ENCODE results near the gene MBD1.
"Not testable (repeated sequence)": the region's sequence is repeated elsewhere in the genome, so short reads cannot be mapped to it uniquely, and the experiment has no call there.

The MBD1 gene

GRCh38 chr18:50274044-50274442 is 7.3 kb downstream of the MBD1 start:
- Histone ChIP-seq H3K4me3 (ENCODE audit: low read depth in 1 of 2, low read length in 2 of 2) (no peak overlapping the region), H3K27ac (ENCODE audit: low read depth, low read length) (no peak overlapping the region), H3K9ac (ENCODE audit: low read depth in 1 of 2, low read length in 2 of 2) (no peak overlapping the region), H3K4me1 (ENCODE audit: control insufficient read depth in 1 of 2, insufficient read depth in 2 of 2, low read length in 2 of 2) (peaks cover 0 to 2% of the 10 kb centered on the region in 2 donors), H3K9me3 (ENCODE audit: control insufficient read depth in 1 of 2, low read length in 2 of 2) (no peaks in the 10 kb centered on the region), H3K27me3 (ENCODE audit: control insufficient read depth in 1 of 2, insufficient read depth in 2 of 2, low read length in 2 of 2) (no peaks in the 10 kb centered on the region), H3K36me3 (ENCODE audit: control insufficient read depth in 1 of 2, insufficient read depth in 2 of 2, low read length in 2 of 2) (peaks cover 55 to 88% of the 10 kb centered on the region in 2 donors)

GRCh38 chr18:50273203-50274043 is 7.9 kb downstream of the MBD1 start:
- Histone ChIP-seq H3K9ac (ENCODE audit: low read depth in 1 of 2, low read length in 2 of 2) (no peak overlapping the region), H3K4me1 (ENCODE audit: control insufficient read depth in 1 of 2, insufficient read depth in 2 of 2, low read length in 2 of 2) (no peaks in the 10 kb centered on the region), H3K27ac (ENCODE audit: low read depth, low read length) (no peak overlapping the region), H3K27me3 (ENCODE audit: control insufficient read depth in 1 of 2, insufficient read depth in 2 of 2, low read length in 2 of 2) (no peaks in the 10 kb centered on the region), H3K36me3 (ENCODE audit: control insufficient read depth in 1 of 2, insufficient read depth in 2 of 2, low read length in 2 of 2) (peaks cover 57 to 85% of the 10 kb centered on the region in 2 donors), H3K9me3 (ENCODE audit: control insufficient read depth in 1 of 2, low read length in 2 of 2) (no peaks in the 10 kb centered on the region), H3K4me3 (ENCODE audit: low read depth in 1 of 2, low read length in 2 of 2) (no peak overlapping the region)

- Histone ChIP-seq H3K36me3 (ENCODE audit: control insufficient read depth in 1 of 2, insufficient read depth in 2 of 2, low read length in 2 of 2) (peaks cover 57 to 81% of the 10 kb centered on the region in 2 donors), H3K27ac (ENCODE audit: low read depth, low read length) (no peak overlapping the region), H3K4me3 (ENCODE audit: low read depth in 1 of 2, low read length in 2 of 2) (no peak overlapping the region), H3K9ac (ENCODE audit: low read depth in 1 of 2, low read length in 2 of 2) (no peak overlapping the region), H3K9me3 (ENCODE audit: control insufficient read depth in 1 of 2, low read length in 2 of 2) (no peaks in the 10 kb centered on the region), H3K4me1 (ENCODE audit: control insufficient read depth in 1 of 2, insufficient read depth in 2 of 2, low read length in 2 of 2) (peaks cover 1 to 5% of the 10 kb centered on the region in 2 donors), H3K27me3 (ENCODE audit: control insufficient read depth in 1 of 2, insufficient read depth in 2 of 2, low read length in 2 of 2) (no peaks in the 10 kb centered on the region)
These were observed 8.8 kb downstream of the MBD1 start for GRCh38 chr18:50272568-50272967.

GRCh38 chr18:50268022-50268747 is 13.1 kb downstream of the MBD1 start:
- H3K9me3 ChIP-seq (ENCODE audit: control insufficient read depth in 1 of 2, low read length in 2 of 2) = no peaks in the 10 kb centered on the region
- peak overlapping the region; percentile 37 for H3K27ac ChIP-seq (ENCODE audit: low read depth, low read length)
- H3K9ac ChIP-seq (ENCODE audit: low read depth in 1 of 2, low read length in 2 of 2) = peak overlapping the region; percentile 57 to 67
- H3K4me1 ChIP-seq (ENCODE audit: control insufficient read depth in 1 of 2, insufficient read depth in 2 of 2, low read length in 2 of 2) = peaks cover 10 to 15% of the 10 kb centered on the region in 2 donors
- H3K4me3 ChIP-seq (ENCODE audit: low read depth in 1 of 2, low read length in 2 of 2) = peak overlapping the region; percentile 67 to 73
- H3K36me3 ChIP-seq (ENCODE audit: control insufficient read depth in 1 of 2, insufficient read depth in 2 of 2, low read length in 2 of 2) = peaks cover 21 to 41% of the 10 kb centered on the region in 2 donors
- no peaks in the 10 kb centered on the region for H3K27me3 ChIP-seq (ENCODE audit: control insufficient read depth in 1 of 2, insufficient read depth in 2 of 2, low read length in 2 of 2)

GRCh38 chr18:50266248-50266704 is 15.0 kb downstream of the MBD1 start, which contains the start of gene CFAP53:
Gene CFAP53 (minus strand): TSS chr18:50266495. CDS start chr18:50266404, 91 bp downstream.
- Histone ChIP-seq H3K27me3 (ENCODE audit: control insufficient read depth in 1 of 2, insufficient read depth in 2 of 2, low read length in 2 of 2) (no peaks in the 10 kb centered on the region), H3K9me3 (ENCODE audit: control insufficient read depth in 1 of 2, low read length in 2 of 2) (no peaks in the 10 kb centered on the region), H3K9ac (ENCODE audit: low read depth in 1 of 2, low read length in 2 of 2) (peak within 1 kb of the TSS; percentile 47 to 61), H3K36me3 (ENCODE audit: control insufficient read depth in 1 of 2, insufficient read depth in 2 of 2, low read length in 2 of 2) (peaks cover 9 to 22% of the 10 kb centered on the region in 2 donors), H3K4me3 (ENCODE audit: low read depth in 1 of 2, low read length in 2 of 2) (peak within 1 kb of the TSS; percentile 86 to 92), H3K4me1 (ENCODE audit: control insufficient read depth in 1 of 2, insufficient read depth in 2 of 2, low read length in 2 of 2) (peaks cover 10 to 15% of the 10 kb centered on the region in 2 donors), H3K27ac (ENCODE audit: low read depth, low read length) (no peak within 1 kb of the TSS)

GRCh38 chr18:50262977-50263376 is 18.3 kb downstream of the MBD1 start:
- Histone ChIP-seq H3K27me3 (ENCODE audit: control insufficient read depth in 1 of 2, insufficient read depth in 2 of 2, low read length in 2 of 2) (no peaks in the 10 kb centered on the region), H3K4me1 (ENCODE audit: control insufficient read depth in 1 of 2, insufficient read depth in 2 of 2, low read length in 2 of 2) (peaks cover 10 to 14% of the 10 kb centered on the region in 2 donors), H3K36me3 (ENCODE audit: control insufficient read depth in 1 of 2, insufficient read depth in 2 of 2, low read length in 2 of 2) (no peaks in the 10 kb centered on the region), H3K9me3 (ENCODE audit: control insufficient read depth in 1 of 2, low read length in 2 of 2) (no peaks in the 10 kb centered on the region), H3K27ac (ENCODE audit: low read depth, low read length) (no peak overlapping the region), H3K4me3 (ENCODE audit: low read depth in 1 of 2, low read length in 2 of 2) (no peak overlapping the region), H3K9ac (ENCODE audit: low read depth in 1 of 2, low read length in 2 of 2) (no peak overlapping the region)

- H3K4me1 ChIP-seq (ENCODE audit: control insufficient read depth in 1 of 2, insufficient read depth in 2 of 2, low read length in 2 of 2) = no peaks in the 10 kb centered on the region
- no peaks in the 10 kb centered on the region for H3K27me3 ChIP-seq (ENCODE audit: control insufficient read depth in 1 of 2, insufficient read depth in 2 of 2, low read length in 2 of 2)
- no peak overlapping the region for H3K9ac ChIP-seq (ENCODE audit: low read depth in 1 of 2, low read length in 2 of 2)
- no peak overlapping the region for H3K27ac ChIP-seq (ENCODE audit: low read depth, low read length)
- no peaks in the 10 kb centered on the region for H3K9me3 ChIP-seq (ENCODE audit: control insufficient read depth in 1 of 2, low read length in 2 of 2)
- no peak overlapping the region for H3K4me3 ChIP-seq (ENCODE audit: low read depth in 1 of 2, low read length in 2 of 2)
- no peaks in the 10 kb centered on the region for H3K36me3 ChIP-seq (ENCODE audit: control insufficient read depth in 1 of 2, insufficient read depth in 2 of 2, low read length in 2 of 2)
These were observed 30.4 kb downstream of the MBD1 start for GRCh38 chr18:50250935-50251334.

GRCh38 chr18:50249576-50249975 is 31.7 kb downstream of the MBD1 start:
- Histone ChIP-seq H3K4me3 (ENCODE audit: low read depth in 1 of 2, low read length in 2 of 2) (no peak overlapping the region), H3K9ac (ENCODE audit: low read depth in 1 of 2, low read length in 2 of 2) (no peak overlapping the region), H3K4me1 (ENCODE audit: control insufficient read depth in 1 of 2, insufficient read depth in 2 of 2, low read length in 2 of 2) (no peaks in the 10 kb centered on the region), H3K36me3 (ENCODE audit: control insufficient read depth in 1 of 2, insufficient read depth in 2 of 2, low read length in 2 of 2) (no peaks in the 10 kb centered on the region), H3K27me3 (ENCODE audit: control insufficient read depth in 1 of 2, insufficient read depth in 2 of 2, low read length in 2 of 2) (no peaks in the 10 kb centered on the region), H3K9me3 (ENCODE audit: control insufficient read depth in 1 of 2, low read length in 2 of 2) (no peaks in the 10 kb centered on the region), H3K27ac (ENCODE audit: low read depth, low read length) (no peak overlapping the region)

- Histone ChIP-seq H3K9me3 (ENCODE audit: control insufficient read depth in 1 of 2, low read length in 2 of 2) (no peaks in the 10 kb centered on the region), H3K9ac (ENCODE audit: low read depth in 1 of 2, low read length in 2 of 2) (no peak overlapping the region), H3K4me1 (ENCODE audit: control insufficient read depth in 1 of 2, insufficient read depth in 2 of 2, low read length in 2 of 2) (no peaks in the 10 kb centered on the region), H3K36me3 (ENCODE audit: control insufficient read depth in 1 of 2, insufficient read depth in 2 of 2, low read length in 2 of 2) (no peaks in the 10 kb centered on the region), H3K27ac (ENCODE audit: low read depth, low read length) (no peak overlapping the region), H3K4me3 (ENCODE audit: low read depth in 1 of 2, low read length in 2 of 2) (no peak overlapping the region), H3K27me3 (ENCODE audit: control insufficient read depth in 1 of 2, insufficient read depth in 2 of 2, low read length in 2 of 2) (no peaks in the 10 kb centered on the region)
These were observed 33.8 kb downstream of the MBD1 start for GRCh38 chr18:50247561-50247960.

- H3K4me1 ChIP-seq (ENCODE audit: control insufficient read depth in 1 of 2, insufficient read depth in 2 of 2, low read length in 2 of 2); H3K27me3 ChIP-seq (ENCODE audit: control insufficient read depth in 1 of 2, insufficient read depth in 2 of 2, low read length in 2 of 2); H3K9ac ChIP-seq (ENCODE audit: low read depth in 1 of 2, low read length in 2 of 2); H3K9me3 ChIP-seq (ENCODE audit: control insufficient read depth in 1 of 2, low read length in 2 of 2); H3K4me3 ChIP-seq (ENCODE audit: low read depth in 1 of 2, low read length in 2 of 2); H3K36me3 ChIP-seq (ENCODE audit: control insufficient read depth in 1 of 2, insufficient read depth in 2 of 2, low read length in 2 of 2); H3K27ac ChIP-seq (ENCODE audit: low read depth, low read length): not testable (repeated sequence)
These were observed 39.6 kb downstream of the MBD1 start for GRCh38 chr18:50241768-50242167.

Data from duodenal mucosa (tissue), 2 donors.